Pancreas (tissue), 10 donors: ENCODE measurements around the gene MORN5. TPM values are rescaled to one million over a fixed set of nuclear protein-coding genes. Genes with fewer than 3 reads are reported as not detected.

Source experiments
- ATAC-seq, 4 donors: fragments of 200-7000 bp; cut with Tn5 transposase; one replicate each; pipeline versions ENCODE4 v1.8.0 to v1.9.1; 2020; ENCODE audit warnings: mild to moderate bottlenecking in 4 of 4, moderate library complexity in 4 of 4
- DNase-seq, 6 donors: peaks; one replicate each; pipeline ENCODE4 v3.0.0-alpha.2; 2020
- FAIRE-seq: peaks from 2 replicates; lab custom pipeline; 2012; peaks lifted over from hg19 to GRCh38; lab: Jason Lieb, UNC
- H3K27ac ChIP-seq, 4 donors: fragments of 200-600 bp; sonication (generic); 1 replicate in 3 of 4; 2 replicates in 1 of 4; pipeline versions ENCODE4 v1.5.0 to v1.8.0; 2020
- H3K27me3 ChIP-seq, 4 donors: fragments of 200-600 bp; one replicate each; pipeline ENCODE4 v1.8.0; 2021
- H3K36me3 ChIP-seq, 3 donors: fragments of 200-600 bp; sonication (generic) in 1 of 3; one replicate each; pipeline versions ENCODE4 v1.5.0 to v1.8.0; 2020 to 2021
- H3K4me1 ChIP-seq, 3 donors: fragments of 200-600 bp; one replicate each; pipeline ENCODE4 v1.8.0; 2021
- H3K4me3 ChIP-seq, 4 donors: fragments of 200-600 bp; sonication (generic) in 2 of 4; one replicate each; pipeline versions ENCODE4 v1.5.0 to v1.8.0; 2020 to 2021
- H3K9me3 ChIP-seq, 4 donors: fragments of 200-600 bp; one replicate each; pipeline ENCODE4 v1.8.0; 2021
- WGBS, 2 donors: extraction: QIAGEN DNeasy Blood & Tissue Kit; methylation state at CpG; one replicate each; pipeline ENCODE4 v1.1.7; 2013; 5-methylcytosine and 5-hydroxymethylcytosine counted together
- intact Hi-C, 3 donors: fragments of 100-400 bp; cut with DNase I; formaldehyde crosslinking; loops; one replicate each; pipeline versions ENCODE4 v1.11.1 to v1.14.2; 2022
- polyA plus RNA-seq, 2 donors: library from polyadenylated mRNA; stranded (reverse); fragments of 200-250 nt; gene quantifications; one replicate each; pipeline ENCODE4 v1.2.3, GENCODE V29; 2013
- total RNA-seq, 6 donors: library from RNA; stranded (reverse); fragmentation: NEBNext Ultra II Directional in 4 of 6; extraction: Animal tissue kit (Norgen Biotek cat#: 25700) in 4 of 6; gene quantifications; one replicate each; pipeline versions ENCODE4 v1.2.1 to v1.2.4, GENCODE V29; 2021 to 2023
- TF ChIP-seq, protein P1 (sequence below), 4 donors: fragments of 200-600 bp; sonication (generic) in 3 of 4; IDR thresholded peaks; one replicate each; pipeline versions ENCODE4 v1.5.0 to v1.8.0; 2021; ENCODE audit warnings: antibody characterized with exemption in 4 of 4
- donor health status: healthy with polysubstance abuse.
- donor health status: DM: no; HTN: no; CAD: no; lungs with moderate emphysema.
- donor health status: DM: no; HTN: no; CAD: no.
- donor health status: control.
- donor health status: control.
- donor health status: Bipolar disorder and iron deficiency.
- donor health status: DM: yes; HTN: yes; CAD: no.
- donor health status: DM: no; HTN: no; CAD: no.
- donor health status: DM: no; HTN: no; CAD: no.
- donor health status: DM: yes; HTN: yes; CAD: no.

The MORN5 gene
- total and polyA plus RNA-seq, 8 donors: 0.45 to 0.79 (median 0.71) TPM; not detected in 5

DNA sequence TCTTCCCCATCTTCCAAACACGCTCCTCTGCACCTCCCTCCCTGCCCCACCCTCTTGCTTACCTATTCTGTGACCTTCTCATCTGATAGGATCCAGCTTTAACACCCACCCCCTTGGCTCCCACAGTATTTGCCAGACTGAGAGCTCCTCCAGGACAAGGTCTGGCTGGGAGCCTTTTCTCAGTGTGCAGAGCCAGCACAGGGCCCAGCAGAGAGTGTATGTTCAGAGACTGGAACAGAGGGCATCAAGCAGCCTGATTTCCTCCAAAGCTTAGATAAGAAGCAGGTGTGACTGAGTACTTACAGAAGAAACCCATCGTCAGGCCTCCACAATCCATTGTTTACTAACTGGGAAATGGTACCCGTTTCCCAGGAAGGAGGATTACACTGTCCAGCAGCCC is 42.4 kb downstream of the MORN5 start:
- Histone ChIP-seq H3K9me3 (no peaks in the 10 kb centered on the region), H3K27me3 (no peaks in the 10 kb centered on the region), H3K36me3 (no peaks in the 10 kb centered on the region), H3K27ac (no peak overlapping the region), H3K4me3 (no peak overlapping the region), H3K4me1 (no peaks in the 10 kb centered on the region)
- FAIRE-seq (no peak), ATAC-seq (no peak), DNase-seq (no peak)
- TF ChIP-seq, protein P1, sequence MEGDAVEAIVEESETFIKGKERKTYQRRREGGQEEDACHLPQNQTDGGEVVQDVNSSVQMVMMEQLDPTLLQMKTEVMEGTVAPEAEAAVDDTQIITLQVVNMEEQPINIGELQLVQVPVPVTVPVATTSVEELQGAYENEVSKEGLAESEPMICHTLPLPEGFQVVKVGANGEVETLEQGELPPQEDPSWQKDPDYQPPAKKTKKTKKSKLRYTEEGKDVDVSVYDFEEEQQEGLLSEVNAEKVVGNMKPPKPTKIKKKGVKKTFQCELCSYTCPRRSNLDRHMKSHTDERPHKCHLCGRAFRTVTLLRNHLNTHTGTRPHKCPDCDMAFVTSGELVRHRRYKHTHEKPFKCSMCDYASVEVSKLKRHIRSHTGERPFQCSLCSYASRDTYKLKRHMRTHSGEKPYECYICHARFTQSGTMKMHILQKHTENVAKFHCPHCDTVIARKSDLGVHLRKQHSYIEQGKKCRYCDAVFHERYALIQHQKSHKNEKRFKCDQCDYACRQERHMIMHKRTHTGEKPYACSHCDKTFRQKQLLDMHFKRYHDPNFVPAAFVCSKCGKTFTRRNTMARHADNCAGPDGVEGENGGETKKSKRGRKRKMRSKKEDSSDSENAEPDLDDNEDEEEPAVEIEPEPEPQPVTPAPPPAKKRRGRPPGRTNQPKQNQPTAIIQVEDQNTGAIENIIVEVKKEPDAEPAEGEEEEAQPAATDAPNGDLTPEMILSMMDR (IDR thresholded peaks at IDR 0.05): no peak
- 54 to 62% methylated on average over 3 of the region's 3 CpGs for WGBS, 2 donors
- intact Hi-C loops: no loop called here

DNA sequence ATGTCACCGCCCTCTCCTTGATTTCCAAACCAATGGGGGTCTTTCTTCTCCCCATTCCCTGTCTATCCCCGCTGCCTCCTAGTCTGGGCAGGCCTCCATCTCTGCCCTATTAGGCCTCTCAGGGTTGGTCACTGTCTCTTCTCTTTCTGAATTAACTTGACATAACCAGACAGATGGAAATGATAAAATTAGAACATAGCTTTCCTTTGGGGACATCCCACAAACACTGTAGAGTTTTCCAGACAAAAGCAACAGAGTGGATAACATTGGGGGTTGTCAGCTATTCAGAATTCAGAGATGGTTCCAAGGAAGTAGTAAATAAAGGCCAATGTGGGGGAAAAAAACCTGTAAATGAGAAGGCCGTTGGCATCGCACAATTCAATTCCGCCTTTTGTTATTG is 44.3 kb downstream of the MORN5 start:
- H3K36me3 ChIP-seq: no peaks in the 10 kb centered on the region
- ATAC-seq: no peak
- intact Hi-C loops: no loop called here
- TF ChIP-seq, protein P1 (IDR thresholded peaks at IDR 0.05): no peak
- H3K9me3 ChIP-seq: no peaks in the 10 kb centered on the region
- H3K27me3 ChIP-seq: no peaks in the 10 kb centered on the region
- DNase-seq: no peak
- no peak overlapping the region for H3K4me3 ChIP-seq
- H3K27ac ChIP-seq: no peak overlapping the region
- FAIRE-seq: no peak
- WGBS, 2 donors: 90 to 98% methylated on average over 5 of the region's 5 CpGs
- no peaks in the 10 kb centered on the region for H3K4me1 ChIP-seq

DNA sequence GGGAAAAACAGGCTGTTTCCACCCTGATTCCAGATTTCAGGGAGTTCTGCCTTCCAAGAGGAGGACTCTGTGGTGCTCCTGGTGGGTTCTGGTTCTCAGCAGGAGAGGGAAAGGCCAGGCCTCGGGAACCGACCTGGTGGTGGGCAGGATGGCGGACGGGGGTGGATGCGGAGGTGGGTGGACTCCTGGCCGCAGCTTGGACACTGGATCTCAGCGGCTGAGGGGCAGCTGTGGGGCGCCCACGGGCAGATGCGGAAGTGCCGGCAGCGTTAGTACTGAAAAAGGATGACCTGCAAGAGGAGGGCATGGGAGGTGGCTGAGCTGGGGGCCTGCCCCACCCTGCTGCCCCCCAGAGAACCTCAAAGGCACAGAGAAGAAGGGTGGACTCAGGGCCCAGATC is 44.8 kb downstream of the MORN5 start:
- no peak for FAIRE-seq
- WGBS, 2 donors: 83 to 92% methylated on average over 12 of the region's 12 CpGs
- H3K4me3 ChIP-seq: no peak overlapping the region

DNA sequence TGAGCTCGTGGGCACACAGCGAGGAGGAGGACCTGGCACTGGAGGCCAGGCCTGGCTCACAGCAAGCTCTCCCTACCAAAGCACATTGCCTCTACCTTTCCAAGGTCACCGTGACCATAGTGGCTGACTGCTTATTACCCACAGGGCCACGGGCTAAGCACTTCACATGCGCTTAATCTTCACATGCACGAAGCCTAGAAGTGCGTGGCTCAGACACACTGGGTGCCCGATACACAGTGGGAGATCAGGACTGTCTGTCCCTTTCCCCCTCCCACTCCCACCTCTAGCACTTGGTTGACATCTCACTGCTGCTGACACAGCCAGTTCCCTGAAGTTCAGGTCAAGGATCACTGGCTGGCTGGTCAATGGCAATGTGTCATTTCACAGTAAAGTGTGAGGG is 45.5 kb downstream of the MORN5 start:
- H3K27ac ChIP-seq: no peak overlapping the region
- H3K36me3 ChIP-seq: no peaks in the 10 kb centered on the region
- intact Hi-C loops: no loop called here
- no peak for FAIRE-seq
- no peaks in the 10 kb centered on the region for H3K4me1 ChIP-seq
- H3K9me3 ChIP-seq: no peaks in the 10 kb centered on the region
- no peak for DNase-seq
- no peaks in the 10 kb centered on the region for H3K27me3 ChIP-seq
- no peak overlapping the region for H3K4me3 ChIP-seq
- ATAC-seq: no peak
- TF ChIP-seq, protein P1 (IDR thresholded peaks at IDR 0.05): no peak
- whole genome bisulfite sequencing, 2 donors: 73 to 79% methylated on average over 8 of the region's 8 CpGs

More for the DNA sequence above, 44.8 kb downstream of the MORN5 start:
- no peaks in the 10 kb centered on the region for H3K9me3 ChIP-seq
- no peaks in the 10 kb centered on the region for H3K36me3 ChIP-seq
- H3K27ac ChIP-seq: no peak overlapping the region
- DNase-seq (no peak), ATAC-seq (no peak)
- H3K27me3 ChIP-seq: no peaks in the 10 kb centered on the region
- intact Hi-C loops: no loop called here
- TF ChIP-seq, protein P1 (IDR thresholded peaks at IDR 0.05): no peak
- H3K4me1 ChIP-seq: no peaks in the 10 kb centered on the region

DNA sequence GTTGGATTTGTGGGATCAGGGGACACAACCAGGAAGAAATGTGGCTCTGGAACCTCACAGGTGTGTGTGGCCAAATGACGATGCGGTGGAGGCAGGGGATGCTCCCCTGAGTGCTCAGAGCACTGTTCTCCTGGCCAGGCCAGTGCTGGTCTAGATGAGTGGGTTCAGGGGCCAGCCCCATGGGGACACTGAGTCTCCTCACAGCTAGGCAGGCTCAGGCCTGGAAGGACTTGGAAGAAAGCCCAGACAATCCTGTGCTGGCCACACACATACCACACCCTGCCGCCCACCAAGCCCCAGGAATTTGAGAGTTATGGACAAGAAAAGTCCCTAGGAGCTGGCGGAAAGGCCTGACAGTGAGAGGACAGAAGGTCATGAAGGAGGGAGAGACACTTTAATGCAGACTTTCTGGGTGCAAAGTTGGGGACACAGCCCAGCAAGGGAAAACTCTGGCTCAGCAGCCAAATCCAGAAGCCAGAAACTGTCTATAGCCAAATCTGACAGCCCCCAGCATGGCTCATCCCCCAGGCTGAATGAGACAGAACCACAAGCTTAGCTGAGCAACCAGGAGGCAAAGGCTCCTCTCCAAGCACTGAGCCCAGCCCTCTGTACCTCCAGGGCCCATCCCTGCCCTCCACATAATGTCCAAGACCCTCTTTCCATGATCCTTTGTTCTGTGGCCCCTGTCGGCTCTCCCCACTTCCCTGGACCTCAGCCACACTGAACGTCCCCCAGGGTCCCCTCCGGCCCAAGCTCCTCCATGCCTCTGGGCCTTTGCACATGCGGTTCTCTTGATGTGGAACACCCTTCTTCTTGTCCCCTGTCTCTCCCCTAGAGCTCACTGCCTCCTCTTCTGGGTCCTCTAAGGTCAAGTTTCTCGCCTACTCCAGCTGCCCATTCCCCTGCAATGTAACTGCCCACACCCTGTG is 46.7 kb downstream of the MORN5 start:
- Histone ChIP-seq H3K4me1 (no peaks in the 10 kb centered on the region), H3K36me3 (no peaks in the 10 kb centered on the region), H3K27ac (no peak overlapping the region), H3K9me3 (no peaks in the 10 kb centered on the region), H3K4me3 (no peak overlapping the region), H3K27me3 (no peaks in the 10 kb centered on the region)
- peak in 1 of 6 donors; percentile 30 for DNase-seq
- TF ChIP-seq, protein P1 (IDR thresholded peaks at IDR 0.05): no peak
- WGBS, 2 donors: 75 to 87% methylated on average over 9 of the region's 9 CpGs
- no peak for FAIRE-seq
- no peak for ATAC-seq
- intact Hi-C loops: no loop called here
